Tibial artery (tissue), 4 donors: ENCODE measurements around the gene KIF16B.

ENCODE experiments used
- DNase-seq, 2 donors: peaks; one replicate each; pipeline ENCODE4 v3.0.0-alpha.2; 2019
- H3K27ac ChIP-seq, 2 donors: fragments of 200-600 bp; sonication (generic) in 1 of 2; 1 replicate in 1 of 2; 2 replicates in 1 of 2; pipeline ENCODE4 v1.5.1; 2018 to 2019; ENCODE audit warnings: mild to moderate bottlenecking in 1 of 2
- H3K27me3 ChIP-seq, 2 donors: fragments of 200-600 bp; sonication (generic) in 1 of 2; one replicate each; pipeline versions ENCODE4 v1.5.1 to v1.6.0; 2016 to 2019
- H3K36me3 ChIP-seq, 3 donors: fragments of 200-600 bp; sonication (generic) in 2 of 3; one replicate each; pipeline ENCODE4 v1.5.1; 2016 to 2019; ENCODE audit warnings: mild to moderate bottlenecking in 2 of 3
- H3K4me1 ChIP-seq, 4 donors: fragments of 200-600 bp; sonication (generic) in 2 of 4; 1 replicate in 3 of 4; 2 replicates in 1 of 4; pipeline ENCODE4 v1.5.1; 2016 to 2019
- H3K4me3 ChIP-seq, 2 donors: fragments of 200-600 bp; sonication (generic) in 1 of 2; 1 replicate in 1 of 2; 2 replicates in 1 of 2; pipeline ENCODE4 v1.5.1; 2018 to 2019; ENCODE audit warnings: mild to moderate bottlenecking in 2 of 2
- H3K9me3 ChIP-seq, 3 donors: fragments of 200-600 bp; sonication (generic) in 1 of 3; one replicate each; pipeline ENCODE4 v1.5.1; 2016 to 2019
- intact Hi-C: fragments of 100-400 bp; cut with DNase I; formaldehyde crosslinking; loops from one replicate; pipeline ENCODE4 v1.15.0; 2023; ENCODE audit warnings: low total_unique reads
- TF ChIP-seq, protein P1 (sequence below), 2 experiments: fragments of 200-600 bp in 1 of 2; fragments of 450-650 bp in 1 of 2; IDR thresholded peaks; one replicate each; pipeline ENCODE4 v1.5.1; 2017 to 2019; ENCODE audit warnings: antibody characterized with exemption in 2 of 2, mild to moderate bottlenecking in 1 of 2, moderate library complexity in 1 of 2

KIF16B gene

DNA sequence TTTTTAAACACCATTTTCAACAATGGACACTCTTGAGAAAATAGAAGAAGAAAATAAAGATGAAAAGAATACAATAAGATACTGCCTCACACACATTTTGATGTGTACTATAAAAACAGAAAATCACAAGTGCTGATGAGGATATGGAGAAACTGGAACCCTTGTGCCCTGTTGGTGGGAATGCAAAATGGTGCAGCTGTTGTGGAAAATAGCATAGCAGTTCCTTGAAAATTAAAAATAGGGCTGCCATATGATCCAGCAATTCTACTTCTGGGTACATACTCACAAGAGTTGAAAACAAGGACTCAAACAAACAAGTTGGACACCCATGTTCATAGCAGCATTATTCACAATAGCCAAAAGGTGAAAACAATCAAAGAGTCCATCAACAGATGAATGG, 173.0 kb downstream of the KIF16B start:
- Histone ChIP-seq H3K36me3 (peaks cover 0 to 32% (median 6%) of the 10 kb centered on the region in 3 donors), H3K4me3 (no peak overlapping the region), H3K27ac (no peak overlapping the region), H3K27me3 (no peaks in the 10 kb centered on the region), H3K4me1 (peaks cover 0 to 23% (median 17%) of the 10 kb centered on the region in 4 donors), H3K9me3 (no peaks in the 10 kb centered on the region)
- intact Hi-C loops, result no loop called here
- DNase-seq, result no peak
- TF ChIP-seq, protein P1, sequence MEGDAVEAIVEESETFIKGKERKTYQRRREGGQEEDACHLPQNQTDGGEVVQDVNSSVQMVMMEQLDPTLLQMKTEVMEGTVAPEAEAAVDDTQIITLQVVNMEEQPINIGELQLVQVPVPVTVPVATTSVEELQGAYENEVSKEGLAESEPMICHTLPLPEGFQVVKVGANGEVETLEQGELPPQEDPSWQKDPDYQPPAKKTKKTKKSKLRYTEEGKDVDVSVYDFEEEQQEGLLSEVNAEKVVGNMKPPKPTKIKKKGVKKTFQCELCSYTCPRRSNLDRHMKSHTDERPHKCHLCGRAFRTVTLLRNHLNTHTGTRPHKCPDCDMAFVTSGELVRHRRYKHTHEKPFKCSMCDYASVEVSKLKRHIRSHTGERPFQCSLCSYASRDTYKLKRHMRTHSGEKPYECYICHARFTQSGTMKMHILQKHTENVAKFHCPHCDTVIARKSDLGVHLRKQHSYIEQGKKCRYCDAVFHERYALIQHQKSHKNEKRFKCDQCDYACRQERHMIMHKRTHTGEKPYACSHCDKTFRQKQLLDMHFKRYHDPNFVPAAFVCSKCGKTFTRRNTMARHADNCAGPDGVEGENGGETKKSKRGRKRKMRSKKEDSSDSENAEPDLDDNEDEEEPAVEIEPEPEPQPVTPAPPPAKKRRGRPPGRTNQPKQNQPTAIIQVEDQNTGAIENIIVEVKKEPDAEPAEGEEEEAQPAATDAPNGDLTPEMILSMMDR (IDR thresholded peaks at IDR 0.05), result no peak

GRCh38 chr20:16399801-16400200, 173.4 kb downstream of the KIF16B start:
- TF ChIP-seq, protein P1 (IDR thresholded peaks at IDR 0.05), result no peak
- H3K27ac ChIP-seq, result no peak overlapping the region

GRCh38 chr20:16397086-16397485, 176.2 kb downstream of the KIF16B start:
- Histone ChIP-seq H3K9me3 (no peaks in the 10 kb centered on the region), H3K36me3 (peaks cover 0 to 8% (median 0%) of the 10 kb centered on the region in 3 donors), H3K27ac (peak overlapping the region; percentile 8 to 70), H3K27me3 (no peaks in the 10 kb centered on the region), H3K4me3 (no peak overlapping the region), H3K4me1 (peaks cover 0 to 20% (median 17%) of the 10 kb centered on the region in 4 donors)
- intact Hi-C loops, result no loop called here
- DNase-seq, result peak; percentile 55 to 87
- TF ChIP-seq, protein P1 (IDR thresholded peaks at IDR 0.05), result no peak

More at GRCh38 chr20:16399801-16400200, 173.4 kb downstream of the KIF16B start:
- Histone ChIP-seq H3K36me3 (peaks cover 0 to 28% (median 6%) of the 10 kb centered on the region in 3 donors), H3K4me3 (no peak overlapping the region), H3K4me1 (peaks cover 0 to 20% (median 17%) of the 10 kb centered on the region in 4 donors), H3K9me3 (no peaks in the 10 kb centered on the region), H3K27me3 (no peaks in the 10 kb centered on the region)
- intact Hi-C loops, result no loop called here
- DNase-seq, result no peak

GRCh38 chr20:16395366-16395765, 177.9 kb downstream of the KIF16B start:
- Histone ChIP-seq H3K4me3 (no peak overlapping the region), H3K4me1 (peaks cover 0 to 20% (median 17%) of the 10 kb centered on the region in 4 donors), H3K36me3 (peaks cover 0 to 15% (median 0%) of the 10 kb centered on the region in 3 donors), H3K9me3 (no peaks in the 10 kb centered on the region), H3K27ac (no peak overlapping the region), H3K27me3 (no peaks in the 10 kb centered on the region)
- no peak for DNase-seq
- TF ChIP-seq, protein P1 (IDR thresholded peaks at IDR 0.05), result no peak
- intact Hi-C loops, result no loop called here

DNA sequence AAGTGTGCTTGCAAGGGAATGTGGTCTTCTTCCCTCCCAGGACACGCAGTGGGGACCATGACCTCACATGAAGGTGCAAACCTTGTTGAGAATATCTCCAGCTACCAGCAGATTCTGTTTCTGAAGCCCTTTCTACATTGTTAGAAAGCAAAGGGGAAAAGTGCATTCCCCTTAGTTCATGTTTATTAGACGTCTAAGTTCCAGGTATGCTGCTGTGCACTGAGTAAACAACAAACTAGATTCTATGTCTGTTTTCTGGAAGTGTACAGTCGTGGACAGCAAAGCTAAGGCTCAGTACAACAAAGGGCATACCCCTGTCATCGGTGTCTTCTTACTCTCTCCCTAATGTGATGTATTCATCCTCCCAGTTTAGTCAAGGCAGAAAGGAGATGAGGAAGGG, 178.5 kb downstream of the KIF16B start:
- H3K36me3 ChIP-seq, result peaks cover 0 to 13% (median 0%) of the 10 kb centered on the region in 3 donors
- H3K4me3 ChIP-seq, result no peak overlapping the region
- DNase-seq, result no peak
- H3K27me3 ChIP-seq, result no peaks in the 10 kb centered on the region
- H3K27ac ChIP-seq, result no peak overlapping the region
- H3K4me1 ChIP-seq, result peaks cover 0 to 20% (median 17%) of the 10 kb centered on the region in 4 donors
- TF ChIP-seq, protein P1 (IDR thresholded peaks at IDR 0.05), result no peak
- H3K9me3 ChIP-seq, result no peaks in the 10 kb centered on the region
- intact Hi-C loops, result no loop called here

DNA sequence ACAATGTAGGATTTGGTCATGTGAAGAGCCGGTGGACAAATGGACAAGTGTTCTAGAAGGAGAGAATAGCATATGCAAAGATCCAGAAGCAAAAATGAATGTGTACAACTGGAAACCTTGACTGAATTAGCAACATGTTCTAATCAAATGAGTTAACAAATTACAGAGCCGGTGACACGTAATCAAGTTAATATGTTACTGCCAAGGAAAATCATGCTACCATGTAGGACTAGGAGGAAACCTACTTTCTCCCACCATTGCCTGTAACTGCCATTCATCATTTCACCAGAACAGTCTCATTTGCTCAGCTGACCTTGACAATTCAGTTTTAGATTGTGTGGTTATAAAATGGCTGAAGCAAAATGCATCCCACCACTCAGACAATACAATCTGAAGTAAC, 179.4 kb downstream of the KIF16B start:
- H3K4me3 ChIP-seq, result no peak overlapping the region
- H3K36me3 ChIP-seq, result peaks cover 0 to 6% (median 0%) of the 10 kb centered on the region in 3 donors
- H3K9me3 ChIP-seq, result no peaks in the 10 kb centered on the region
- H3K4me1 ChIP-seq, result peaks cover 0 to 20% (median 17%) of the 10 kb centered on the region in 4 donors
- no peaks in the 10 kb centered on the region for H3K27me3 ChIP-seq
- DNase-seq, result no peak
- TF ChIP-seq, protein P1 (IDR thresholded peaks at IDR 0.05), result no peak
- H3K27ac ChIP-seq, result no peak overlapping the region
- intact Hi-C loops, result no loop called here
